ENCODE results near the gene SLC15A3.
"Not testable (repeated sequence)": the region's sequence is repeated elsewhere in the genome, so short reads cannot be mapped to it uniquely, and the experiment has no call there.

SLC15A3 gene

GRCh38 chr11:60913793-60914632 lies 38.0 kb downstream of the SLC15A3 start, which contains the start of gene TMEM109:
TSS of gene TMEM109 (plus strand) at chr11:60914158. CDS start at chr11:60919694, 5,536 bp downstream.
- peak; percentile 73 to 76 for DNase-seq (ENCODE audit: low read depth in 2 of 2)

- DNase-seq (ENCODE audit: low read depth in 2 of 2): no peak
Measured at GRCh38 chr11:60912851-60913528, 39.0 kb downstream of the SLC15A3 start.

GRCh38 chr11:60912223-60912850 lies 39.6 kb downstream of the SLC15A3 start:
- no peak for DNase-seq (ENCODE audit: low read depth in 2 of 2)

GRCh38 chr11:60910711-60911380 lies 41.1 kb downstream of the SLC15A3 start:
- no peak for DNase-seq (ENCODE audit: low read depth in 2 of 2)

GRCh38 chr11:60910281-60910687 lies 41.7 kb downstream of the SLC15A3 start:
- DNase-seq (ENCODE audit: low read depth in 2 of 2): no peak

DNA sequence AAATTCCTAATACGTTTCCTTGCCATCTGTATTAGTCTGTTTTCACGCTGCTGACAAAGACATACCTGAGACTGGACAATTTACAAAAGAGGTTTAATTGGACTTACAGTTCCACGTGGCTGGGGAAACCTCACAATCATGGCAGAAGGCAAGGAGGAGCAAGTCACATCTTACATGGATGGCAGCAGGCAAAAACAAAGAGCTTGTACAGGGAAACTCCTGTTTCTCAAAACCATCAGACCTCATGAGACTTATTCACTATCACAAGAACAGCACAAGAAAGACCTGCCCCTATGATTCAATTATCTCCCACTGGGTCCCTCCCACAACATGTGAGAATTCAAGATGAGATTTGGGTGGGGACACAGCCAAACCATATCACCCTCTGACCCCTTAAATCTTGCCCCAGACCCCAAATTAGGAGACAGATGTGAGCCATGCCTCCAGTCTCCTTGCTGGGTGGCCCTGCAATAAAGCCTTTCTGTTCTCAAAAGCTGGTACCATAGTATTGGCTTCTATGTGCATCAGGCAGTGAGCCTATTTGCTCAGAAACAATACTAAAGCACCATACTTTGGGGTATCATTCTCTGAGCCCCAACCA lies 42.2 kb downstream of the SLC15A3 start:
- DNase-seq (ENCODE audit: low read depth in 2 of 2): not testable (repeated sequence)

DNA sequence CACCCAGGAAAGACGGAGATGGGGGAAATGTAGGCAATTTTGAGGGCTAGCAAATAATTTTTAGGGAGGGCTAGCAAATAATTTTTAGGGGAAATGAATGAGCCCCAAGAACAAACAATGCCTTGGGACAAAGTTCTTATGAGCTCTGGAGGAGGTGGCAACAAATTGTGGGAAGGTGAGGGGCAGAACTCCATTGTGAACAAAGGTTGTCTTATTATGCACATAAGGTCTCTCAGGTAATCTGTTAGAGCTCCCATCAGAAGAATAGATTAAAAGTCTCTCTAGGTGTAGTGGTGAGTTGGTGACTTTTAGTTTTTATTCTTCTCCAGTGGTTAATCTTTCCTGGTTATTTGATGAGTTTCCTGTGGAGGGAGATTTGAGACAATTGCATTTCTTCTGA lies 43.2 kb downstream of the SLC15A3 start:
- DNase-seq (ENCODE audit: low read depth in 2 of 2): no peak

- DNase-seq (ENCODE audit: low read depth in 2 of 2): peak; percentile 93 to 97
Measured at GRCh38 chr11:60906132-60906972, 45.6 kb downstream of the SLC15A3 start, which contains the start of gene PRPF19. TSS of gene PRPF19 (minus strand) at chr11:60906585. CDS start at chr11:60906382, 203 bp downstream.

- DNase-seq (ENCODE audit: low read depth in 2 of 2): no peak
Measured at GRCh38 chr11:60905551-60906113, 46.3 kb downstream of the SLC15A3 start.

DNA sequence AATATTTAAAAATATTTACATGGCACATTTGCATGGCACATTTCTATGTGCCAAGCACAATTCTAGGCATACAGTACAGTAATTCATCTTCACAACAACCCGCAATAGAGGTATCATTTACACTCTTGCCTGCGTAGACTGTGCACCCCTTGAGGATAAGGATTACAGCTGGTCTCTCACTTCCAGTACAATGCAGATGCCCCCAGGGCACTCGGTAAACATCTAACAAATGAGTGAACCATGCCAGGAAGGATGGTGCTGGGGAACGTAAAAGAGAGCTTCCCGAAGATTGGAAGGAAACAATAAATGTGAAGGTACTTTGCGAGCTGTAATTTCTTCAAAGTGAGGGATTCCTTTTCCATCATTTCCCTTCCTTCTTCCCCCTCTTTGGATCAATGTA lies 46.9 kb downstream of the SLC15A3 start:
- DNase-seq (ENCODE audit: low read depth in 2 of 2): no peak

DNA sequence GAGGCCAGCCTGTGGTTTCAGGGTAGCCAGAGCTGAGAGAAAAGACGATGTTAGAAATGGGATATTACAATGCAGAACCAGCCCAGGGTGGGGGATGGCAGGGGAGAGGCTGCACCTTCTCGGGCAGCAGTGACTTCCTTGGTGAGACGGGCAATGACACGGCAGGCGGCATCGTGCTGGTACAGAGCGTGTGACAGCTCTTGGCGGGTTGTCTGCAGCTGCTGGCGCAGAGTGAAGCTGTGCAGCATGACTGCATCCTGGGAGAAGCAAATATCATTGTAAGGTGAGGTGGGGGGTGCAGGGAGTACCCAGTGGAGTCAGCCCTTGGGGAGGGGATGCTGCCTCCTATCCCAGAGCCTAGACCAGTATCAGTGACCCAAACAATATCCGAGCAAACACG lies 49.4 kb downstream of the SLC15A3 start:
- DNase-seq (ENCODE audit: low read depth in 2 of 2): no peak

- no peak for DNase-seq (ENCODE audit: low read depth in 2 of 2)
Measured at GRCh38 chr11:60900673-60901404, 51.1 kb downstream of the SLC15A3 start.

DNA sequence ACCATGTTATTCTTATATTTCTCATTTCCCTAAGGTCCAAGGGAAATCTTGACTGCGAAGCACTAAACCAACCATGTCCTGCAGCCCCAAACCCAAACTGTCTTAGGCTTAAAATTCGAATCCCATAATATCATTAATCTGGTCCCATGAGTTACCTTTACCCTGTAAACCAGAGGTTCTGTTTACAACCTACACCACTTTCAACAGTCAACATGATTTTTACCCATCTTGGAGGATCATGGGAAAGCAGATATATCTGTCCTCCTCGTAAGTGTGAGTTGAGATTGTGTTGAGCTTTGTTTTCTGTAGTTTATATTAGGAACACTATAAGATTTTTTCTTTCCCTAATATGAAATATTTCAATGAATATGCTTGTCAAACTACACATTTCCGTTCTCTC lies 52.0 kb downstream of the SLC15A3 start:
- no peak for DNase-seq (ENCODE audit: low read depth in 2 of 2)

- no peak for DNase-seq (ENCODE audit: low read depth in 2 of 2)
Measured at GRCh38 chr11:60899046-60899936, 52.7 kb downstream of the SLC15A3 start.

- DNase-seq (ENCODE audit: low read depth in 2 of 2): no peak
Measured at GRCh38 chr11:60897496-60897895, 54.5 kb downstream of the SLC15A3 start.

DNA sequence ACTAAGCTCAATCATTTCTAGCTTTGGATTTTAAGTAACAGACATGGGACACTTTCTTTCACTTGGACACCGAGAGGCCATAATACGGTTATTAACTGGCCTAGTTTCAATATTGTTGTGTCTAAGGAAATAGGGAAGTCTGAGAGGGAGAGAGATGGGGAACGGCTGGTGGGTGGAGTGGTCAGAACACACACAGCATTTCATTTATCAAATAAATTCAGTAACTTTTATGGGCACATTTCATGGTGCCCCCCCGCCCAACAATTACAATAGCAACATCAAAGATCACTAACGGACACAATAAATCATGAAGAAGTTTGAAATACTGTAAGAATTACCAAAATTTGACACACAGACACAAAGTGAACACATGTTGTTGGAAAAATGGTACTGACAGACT lies 56.3 kb downstream of the SLC15A3 start:
- DNase-seq (ENCODE audit: low read depth in 2 of 2): no peak

GRCh38 chr11:60891103-60891741 lies 60.8 kb downstream of the SLC15A3 start:
- no peak for DNase-seq (ENCODE audit: low read depth in 2 of 2)

GRCh38 chr11:60890696-60891095 lies 61.3 kb downstream of the SLC15A3 start:
- no peak for DNase-seq (ENCODE audit: low read depth in 2 of 2)

Data from activated CD8-positive, alpha-beta memory T cell treated with anti-CD3 and anti-CD28 coated beads for 4 hours (primary cell).